Stomach (tissue), 9 donors: ENCODE measurements around the gene ANTKMT. TPM values are rescaled to one million over a fixed set of nuclear protein-coding genes. Genes with fewer than 3 reads are reported as not detected.

ENCODE experiments used
- DNase-seq, 2 donors: peaks; one replicate each; pipeline versions ENCODE4 v3.0.0 to v3.0.0-alpha.2; 2013 to 2019
- H3K27ac ChIP-seq, 5 donors: fragments of 200-600 bp in 4 of 5; sonication (generic) in 4 of 5; one replicate each; pipeline ENCODE4 v1.5.1; 2013 to 2019; ENCODE audit warnings: mild to moderate bottlenecking in 1 of 5, moderate library complexity in 1 of 5
- H3K27me3 ChIP-seq, 3 donors: fragments of 200-600 bp; sonication (generic); one replicate each; pipeline ENCODE4 v1.5.1; 2017 to 2019; ENCODE audit warnings: mixed run types in 1 of 3
- H3K36me3 ChIP-seq, 4 donors: fragments of 200-600 bp; sonication (generic); 1 replicate in 3 of 4; 2 replicates in 1 of 4; pipeline ENCODE4 v1.5.1; 2016 to 2019
- H3K4me1 ChIP-seq, 4 donors: fragments of 200-600 bp; sonication (generic); one replicate each; pipeline ENCODE4 v1.5.1; 2016 to 2019
- H3K4me3 ChIP-seq, 4 donors: fragments of 200-600 bp; sonication (generic) in 3 of 4; one replicate each; pipeline ENCODE4 v1.5.1; 2016 to 2019; ENCODE audit warnings: mild to moderate bottlenecking in 1 of 4
- H3K9me3 ChIP-seq, 4 donors: fragments of 200-600 bp; sonication (generic); one replicate each; pipeline ENCODE4 v1.5.1; 2016 to 2019
- EP300 ChIP-seq: sonication (generic); formaldehyde crosslinking; IDR thresholded peaks from one replicate; pipeline ENCODE4 v1.6.1; 2017; ENCODE audit warnings: antibody characterized with exemption
- POLR2A ChIP-seq, 4 donors: fragments of 450-650 bp; IDR thresholded peaks; one replicate each; pipeline ENCODE4 v1.6.1; 2016; ENCODE audit warnings: antibody characterized with exemption in 4 of 4, control low read depth in 2 of 4, mild to moderate bottlenecking in 1 of 4, moderate library complexity in 1 of 4
- POLR2AphosphoS5 ChIP-seq, 3 donors: sonication (generic); formaldehyde crosslinking; IDR thresholded peaks; one replicate each; pipeline ENCODE4 v1.6.1; 2016; ENCODE audit warnings: antibody characterized with exemption in 3 of 3
- WGBS, 5 donors: extraction: QIAGEN DNeasy Blood & Tissue Kit in 3 of 5; methylation state at CpG; one replicate each; pipeline versions ENCODE4 v1.1.5 to v1.1.7; 2013 to 2018; 5-methylcytosine and 5-hydroxymethylcytosine counted together
- intact Hi-C: fragments of 100-400 bp; cut with DNase I; formaldehyde crosslinking; loops from one replicate; pipeline ENCODE4 v1.15.1; 2023; ENCODE audit warnings: low total_unique reads
- polyA plus RNA-seq, 3 donors: library from polyadenylated mRNA; stranded (reverse); fragments of 200-250 nt; gene quantifications; one replicate each; pipeline ENCODE4 v1.2.3, GENCODE V29; 2013
- total RNA-seq, 5 donors: library from RNA; depleted of rRNA; stranded (reverse); fragments of >200 nt; gene quantifications; one replicate each; pipeline versions ENCODE4 v1.1.0 to v1.2.3, GENCODE V29; 2014 to 2016
- TF ChIP-seq, protein P1 (sequence below), 7 experiments: fragments of 450-650 bp in 4 of 7; fragments of 200-600 bp in 3 of 7; sonication (generic) in 3 of 7; IDR thresholded peaks; one replicate each; pipeline ENCODE4 v1.5.1; 2016 to 2019; ENCODE audit warnings: antibody characterized with exemption in 7 of 7, control low read depth in 2 of 7, mild to moderate bottlenecking in 1 of 7
- donor health status: healthy with polysubstance abuse.
- donor health status: Bipolar disorder and iron deficiency.
- donor health status: healthy.

Gene ANTKMT
- total and polyA plus RNA-seq, 8 donors = 9.7 to 602 (median 51.5) TPM

DNA sequence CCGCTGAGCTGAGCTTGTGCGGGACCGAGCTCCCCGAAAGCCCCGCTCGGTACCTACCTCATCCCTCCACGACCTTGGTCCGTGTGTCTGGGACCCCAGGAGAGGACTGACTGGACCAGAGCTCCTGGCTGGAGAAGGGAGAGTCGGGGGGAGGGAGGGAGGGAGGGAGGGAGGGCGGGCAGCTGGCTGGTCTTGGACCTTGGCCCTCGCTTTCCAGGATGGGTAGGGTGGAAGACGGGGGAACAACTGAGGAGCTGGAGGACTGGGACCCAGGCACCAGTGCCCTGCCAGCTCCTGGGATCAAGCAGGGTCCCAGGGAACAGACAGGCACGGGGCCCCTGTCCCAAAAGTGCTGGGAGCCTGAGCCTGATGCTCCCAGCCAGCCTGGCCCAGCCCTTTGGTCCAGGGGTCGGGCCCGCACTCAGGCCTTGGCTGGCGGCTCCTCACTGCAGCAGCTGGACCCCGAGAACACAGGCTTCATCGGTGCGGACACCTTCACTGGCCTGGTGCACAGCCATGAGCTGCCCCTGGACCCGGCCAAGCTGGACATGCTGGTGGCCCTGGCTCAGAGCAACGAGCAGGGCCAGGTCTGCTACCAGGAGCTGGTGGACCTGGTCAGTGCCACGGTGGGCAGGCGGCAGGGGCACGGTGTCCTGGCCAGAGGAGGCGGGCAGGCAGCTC lies 44.9 kb upstream of the ANTKMT start:
- Histone ChIP-seq H3K4me3 (peak overlapping the region; percentile 36 to 45 (median 38)), H3K27ac (peak overlapping the region in 2 of 5 donors; percentile 25 to 67), H3K4me1 (peaks cover 25 to 55% (median 52%) of the 10 kb centered on the region in 4 donors), H3K36me3 (peaks cover 29 to 34% (median 33%) of the 10 kb centered on the region in 4 donors), H3K27me3 (peaks cover 0 to 18% (median 0%) of the 10 kb centered on the region in 3 donors), H3K9me3 (no peaks in the 10 kb centered on the region)
- TF ChIP-seq POLR2AphosphoS5 (IDR thresholded peaks at IDR 0.05) (no peak), POLR2A (IDR thresholded peaks at IDR 0.05) (no peak), EP300 (no peak)
- TF ChIP-seq, protein P1, sequence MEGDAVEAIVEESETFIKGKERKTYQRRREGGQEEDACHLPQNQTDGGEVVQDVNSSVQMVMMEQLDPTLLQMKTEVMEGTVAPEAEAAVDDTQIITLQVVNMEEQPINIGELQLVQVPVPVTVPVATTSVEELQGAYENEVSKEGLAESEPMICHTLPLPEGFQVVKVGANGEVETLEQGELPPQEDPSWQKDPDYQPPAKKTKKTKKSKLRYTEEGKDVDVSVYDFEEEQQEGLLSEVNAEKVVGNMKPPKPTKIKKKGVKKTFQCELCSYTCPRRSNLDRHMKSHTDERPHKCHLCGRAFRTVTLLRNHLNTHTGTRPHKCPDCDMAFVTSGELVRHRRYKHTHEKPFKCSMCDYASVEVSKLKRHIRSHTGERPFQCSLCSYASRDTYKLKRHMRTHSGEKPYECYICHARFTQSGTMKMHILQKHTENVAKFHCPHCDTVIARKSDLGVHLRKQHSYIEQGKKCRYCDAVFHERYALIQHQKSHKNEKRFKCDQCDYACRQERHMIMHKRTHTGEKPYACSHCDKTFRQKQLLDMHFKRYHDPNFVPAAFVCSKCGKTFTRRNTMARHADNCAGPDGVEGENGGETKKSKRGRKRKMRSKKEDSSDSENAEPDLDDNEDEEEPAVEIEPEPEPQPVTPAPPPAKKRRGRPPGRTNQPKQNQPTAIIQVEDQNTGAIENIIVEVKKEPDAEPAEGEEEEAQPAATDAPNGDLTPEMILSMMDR (IDR thresholded peaks at IDR 0.05) = no peak
- WGBS, 5 donors = 34 to 47% (median 41%) methylated on average over 17 to 25 of the region's 25 CpGs
- peak in 1 of 2 donors; percentile 51 for DNase-seq
- intact Hi-C loops = no loop called here

DNA sequence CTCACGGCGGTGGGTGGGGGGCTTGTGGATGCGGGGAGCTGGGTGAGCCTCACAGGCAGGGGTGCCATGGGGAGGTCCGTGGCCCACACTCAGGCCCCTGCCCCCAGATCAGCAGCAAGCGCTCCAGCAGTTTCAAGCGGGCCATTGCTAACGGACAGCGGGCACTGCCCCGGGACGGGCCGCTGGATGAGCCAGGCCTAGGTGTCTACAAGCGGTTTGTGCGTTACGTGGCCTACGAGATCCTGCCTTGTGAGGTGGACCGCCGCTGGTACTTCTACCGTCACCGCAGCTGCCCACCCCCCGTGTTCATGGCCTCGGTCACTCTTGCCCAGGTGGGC lies 44.4 kb upstream of the ANTKMT start:
- TF ChIP-seq POLR2A (IDR thresholded peaks at IDR 0.05) = no peak
- TF ChIP-seq, protein P1 (IDR thresholded peaks at IDR 0.05) = no peak
- TF ChIP-seq POLR2AphosphoS5 (IDR thresholded peaks at IDR 0.05) = no peak
- no peak for TF ChIP-seq EP300
- intact Hi-C loops = no loop called here
- Histone ChIP-seq H3K4me3 (no peak overlapping the region), H3K9me3 (no peaks in the 10 kb centered on the region), H3K27ac (no peak overlapping the region), H3K36me3 (peaks cover 27 to 33% (median 31%) of the 10 kb centered on the region in 4 donors), H3K4me1 (peaks cover 31 to 60% (median 57%) of the 10 kb centered on the region in 4 donors), H3K27me3 (peaks cover 0 to 18% (median 0%) of the 10 kb centered on the region in 3 donors)
- 80 to 90% (median 87%) methylated on average over 20 to 21 of the region's 21 CpGs for WGBS, 5 donors
- no peak for DNase-seq

DNA sequence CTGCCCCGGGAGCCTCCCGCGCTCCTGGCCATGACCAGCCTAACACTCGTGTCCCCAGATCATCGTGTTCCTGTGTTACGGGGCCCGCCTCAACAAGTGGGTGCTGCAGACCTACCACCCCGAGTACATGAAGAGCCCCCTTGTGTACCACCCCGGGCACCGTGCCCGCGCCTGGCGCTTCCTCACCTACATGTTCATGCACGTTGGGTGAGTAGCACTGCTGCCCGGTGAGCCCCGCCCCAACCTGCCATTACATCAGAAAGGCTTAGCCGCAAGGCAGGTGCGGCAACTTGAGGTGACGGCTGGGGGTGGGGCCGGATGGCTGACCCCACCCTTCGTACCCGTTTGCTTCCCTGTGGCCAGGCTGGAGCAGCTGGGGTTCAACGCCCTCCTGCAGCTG lies 44.0 kb upstream of the ANTKMT start:
- intact Hi-C loops = no loop called here
- H3K36me3 ChIP-seq = peaks cover 27 to 33% (median 31%) of the 10 kb centered on the region in 4 donors
- peak in 1 of 3 donors; percentile 53 for TF ChIP-seq POLR2AphosphoS5 (IDR thresholded peaks at IDR 0.05)
- no peak for TF ChIP-seq POLR2A (IDR thresholded peaks at IDR 0.05)
- H3K27ac ChIP-seq = no peak overlapping the region
- no peaks in the 10 kb centered on the region for H3K9me3 ChIP-seq
- peaks cover 0 to 18% (median 0%) of the 10 kb centered on the region in 3 donors for H3K27me3 ChIP-seq
- H3K4me3 ChIP-seq = peak overlapping the region in 1 of 4 donors; percentile 9
- DNase-seq = peak; percentile 83 to 93
- 43 to 63% (median 44%) methylated on average over 16 to 23 of the region's 23 CpGs for WGBS, 5 donors
- peaks cover 34 to 63% (median 61%) of the 10 kb centered on the region in 4 donors for H3K4me1 ChIP-seq

DNA sequence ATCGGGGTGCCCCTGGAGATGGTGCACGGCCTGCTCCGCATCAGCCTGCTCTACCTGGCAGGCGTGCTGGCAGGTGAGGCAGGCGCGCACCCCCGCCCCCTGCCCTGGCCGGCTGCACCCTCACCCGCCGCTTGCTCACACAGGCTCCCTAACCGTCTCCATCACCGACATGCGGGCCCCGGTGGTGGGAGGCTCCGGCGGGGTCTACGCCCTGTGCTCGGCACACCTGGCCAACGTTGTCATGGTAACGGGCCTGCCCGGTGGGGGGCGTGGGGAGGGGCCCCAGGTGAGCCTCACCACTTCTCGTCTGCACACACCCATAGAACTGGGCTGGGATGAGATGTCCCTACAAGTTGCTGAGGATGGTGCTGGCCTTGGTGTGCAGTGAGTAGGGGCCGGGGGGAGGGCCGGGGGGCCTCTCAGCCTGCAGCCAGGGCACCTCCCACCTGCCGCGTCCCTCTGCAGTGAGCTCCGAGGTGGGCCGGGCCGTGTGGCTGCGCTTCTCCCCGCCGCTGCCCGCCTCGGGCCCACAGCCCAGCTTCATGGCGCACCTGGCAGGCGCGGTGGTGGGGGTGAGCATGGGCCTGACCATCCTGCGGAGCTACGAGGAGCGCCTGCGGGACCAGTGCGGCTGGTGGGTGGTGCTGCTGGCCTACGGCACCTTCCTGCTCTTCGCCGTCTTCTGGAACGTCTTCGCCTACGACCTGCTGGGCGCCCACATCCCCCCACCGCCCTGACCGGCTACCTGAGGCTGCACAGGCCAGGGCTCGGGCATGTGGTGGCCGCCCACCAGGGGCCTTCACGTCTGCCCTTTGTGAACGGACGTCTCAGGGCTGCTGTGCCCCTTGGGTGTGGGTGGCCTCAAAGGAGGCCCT lies 43.4 kb upstream of the ANTKMT start:
- peak overlapping the region in 1 of 4 donors; percentile 9 for H3K4me3 ChIP-seq
- intact Hi-C loops = no loop called here
- TF ChIP-seq, protein P1 (IDR thresholded peaks at IDR 0.05) = no peak
- no peak for TF ChIP-seq EP300
- no peak for TF ChIP-seq POLR2AphosphoS5 (IDR thresholded peaks at IDR 0.05)
- TF ChIP-seq POLR2A (IDR thresholded peaks at IDR 0.05) = no peak
- H3K36me3 ChIP-seq = peaks cover 27 to 33% (median 31%) of the 10 kb centered on the region in 4 donors
- DNase-seq = no peak
- H3K27me3 ChIP-seq = peaks cover 0 to 18% (median 0%) of the 10 kb centered on the region in 3 donors
- H3K27ac ChIP-seq = no peak overlapping the region
- H3K9me3 ChIP-seq = no peaks in the 10 kb centered on the region
- peaks cover 41 to 70% (median 67%) of the 10 kb centered on the region in 4 donors for H3K4me1 ChIP-seq
- WGBS, 5 donors = 42 to 60% (median 47%) methylated on average over 31 to 57 of the region's 57 CpGs
